HS-5 (cell line): ENCODE results near the gene LCE1A.

ENCODE experiments used
- DNase-seq: peaks from one replicate; pipeline ENCODE4 v3.0.0-alpha.2; 2012; ENCODE audit warnings: low read depth

The LCE1A gene

DNA sequence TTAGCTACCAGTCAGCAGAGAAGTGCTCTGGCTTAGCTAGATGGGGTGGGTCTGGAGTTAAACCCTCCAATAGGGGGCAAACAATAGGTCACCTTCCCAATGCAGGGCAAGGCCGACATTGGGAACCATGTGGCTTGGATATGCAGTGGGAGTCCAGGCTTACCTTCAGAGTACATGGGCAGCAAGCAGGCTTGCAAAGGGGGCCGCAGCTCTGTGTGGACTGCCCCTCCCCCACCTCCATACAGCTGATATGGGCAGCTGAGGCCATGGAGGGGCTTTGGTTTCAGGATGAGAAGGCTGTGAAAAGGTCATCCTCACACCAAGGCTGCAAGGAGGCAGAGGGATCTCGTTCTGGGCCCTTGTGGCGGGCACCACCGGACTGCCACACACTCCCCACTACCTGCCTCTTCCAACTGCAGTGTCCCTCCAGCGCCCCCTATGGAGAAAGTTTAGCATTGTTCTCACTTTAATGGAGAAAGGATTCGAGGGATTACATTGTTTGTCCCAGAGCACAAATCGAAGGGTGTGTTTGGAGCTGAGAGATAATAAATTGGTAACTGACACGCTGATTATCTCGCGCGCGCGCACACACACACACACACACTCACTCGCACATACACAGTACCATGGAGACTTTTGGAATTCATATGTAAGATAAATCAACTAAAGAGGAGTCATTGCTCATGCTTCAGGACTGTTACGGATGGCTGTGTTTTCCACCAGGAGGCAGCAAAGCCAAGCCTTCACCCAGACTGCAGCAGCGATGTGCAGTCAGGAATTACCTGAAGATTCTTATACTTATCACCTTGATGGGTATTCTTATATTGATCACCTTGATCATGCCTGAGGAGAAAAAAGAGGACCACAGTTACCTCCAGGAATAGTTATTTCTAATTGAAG is 43.8 kb downstream of the LCE1A start:
- no peak for DNase-seq

DNA sequence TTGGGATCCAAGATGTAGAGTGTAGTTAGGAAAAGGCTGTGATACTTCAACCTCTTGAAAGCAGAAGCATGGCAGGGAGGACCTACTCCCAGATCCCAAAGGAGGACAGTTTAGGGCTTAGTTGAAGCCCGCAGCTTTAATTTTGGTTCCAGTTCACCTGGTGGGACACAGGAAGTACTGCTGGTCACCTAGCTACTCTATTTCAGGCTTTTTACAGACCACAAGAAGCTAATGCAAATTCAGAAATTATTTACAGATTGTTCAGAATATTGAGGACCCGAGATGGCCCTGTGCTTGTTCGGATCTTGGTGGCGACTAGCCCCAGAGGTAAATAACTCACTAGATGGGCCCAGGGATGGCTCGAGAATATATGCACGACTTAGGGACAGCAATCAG is 44.5 kb downstream of the LCE1A start:
- no peak for DNase-seq

DNA sequence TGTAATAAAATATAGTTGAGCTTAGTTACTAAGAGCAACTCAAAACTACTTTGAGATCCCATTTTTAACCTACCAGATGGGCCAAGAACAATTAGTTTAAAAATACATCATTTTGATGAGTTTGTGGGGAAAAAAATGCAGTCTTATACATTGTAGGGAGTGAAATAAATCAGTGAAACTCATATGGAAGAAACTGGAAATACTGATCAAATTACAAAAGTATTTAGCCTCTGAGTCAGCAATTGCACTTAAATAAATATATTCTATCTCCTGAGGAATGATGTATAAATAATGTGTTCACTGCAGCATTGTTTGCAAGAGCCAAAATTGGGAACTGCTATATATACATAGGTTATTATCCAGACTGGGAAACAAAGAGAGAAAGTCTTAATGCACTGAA is 46.2 kb downstream of the LCE1A start:
- no peak for DNase-seq

DNA sequence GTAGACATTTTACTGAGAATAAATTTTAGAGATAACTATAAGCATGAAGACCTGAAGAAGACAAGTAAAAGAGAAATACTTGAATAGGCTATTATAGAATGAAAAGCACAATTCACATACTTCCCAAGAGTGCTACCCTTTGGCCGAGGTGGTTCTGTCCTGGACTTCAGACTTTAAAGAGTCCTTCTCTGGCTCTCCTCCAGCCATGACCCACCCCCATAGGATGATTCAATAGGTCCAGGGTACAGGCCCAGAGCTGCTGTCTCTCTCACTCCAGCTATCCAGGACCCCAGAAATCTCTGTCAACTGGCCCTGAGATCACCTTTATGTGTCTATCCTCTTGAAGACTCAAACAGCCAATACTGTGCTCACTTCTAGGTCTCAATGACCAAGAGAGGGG is 49.6 kb downstream of the LCE1A start:
- no peak for DNase-seq
